Measurements from ENCODE around the gene USP13.

The USP13 gene

GRCh38 chr3:179701176-179701827 lies 48.5 kb downstream of the USP13 start:
- DNase-seq, result no peak

GRCh38 chr3:179702271-179702947 lies 49.6 kb downstream of the USP13 start:
- no peak for DNase-seq

GRCh38 chr3:179703816-179704215 lies 51.0 kb downstream of the USP13 start:
- DNase-seq, result no peak

GRCh38 chr3:179706233-179706632 lies 53.4 kb downstream of the USP13 start:
- no peak for DNase-seq

GRCh38 chr3:179710079-179710478 lies 57.2 kb downstream of the USP13 start:
- no peak for DNase-seq

GRCh38 chr3:179713643-179714090 lies 60.8 kb downstream of the USP13 start:
- DNase-seq, result no peak

GRCh38 chr3:179715582-179715981 lies 62.7 kb downstream of the USP13 start:
- no peak for DNase-seq

GRCh38 chr3:179716226-179716625 lies 63.4 kb downstream of the USP13 start:
- DNase-seq, result no peak

- no peak for DNase-seq
Observed at GRCh38 chr3:179716811-179717210, 64.0 kb downstream of the USP13 start.

GRCh38 chr3:179717219-179717618 lies 64.4 kb downstream of the USP13 start:
- DNase-seq, result no peak

GRCh38 chr3:179719048-179719734 lies 66.4 kb downstream of the USP13 start:
- no peak for DNase-seq

- no peak for DNase-seq
Observed at GRCh38 chr3:179720196-179720595, 67.4 kb downstream of the USP13 start.

GRCh38 chr3:179723617-179724016 lies 70.8 kb downstream of the USP13 start:
- no peak for DNase-seq

- DNase-seq, result no peak
Observed at GRCh38 chr3:179726075-179726699, 73.3 kb downstream of the USP13 start.

GRCh38 chr3:179729086-179729485 lies 76.2 kb downstream of the USP13 start:
- no peak for DNase-seq

- DNase-seq, result no peak
Observed at GRCh38 chr3:179729981-179730380, 77.1 kb downstream of the USP13 start.

GRCh38 chr3:179730506-179730905 lies 77.7 kb downstream of the USP13 start:
- DNase-seq, result no peak

GRCh38 chr3:179731544-179731943 lies 78.7 kb downstream of the USP13 start:
- DNase-seq, result no peak

GRCh38 chr3:179732661-179733348 lies 80.0 kb downstream of the USP13 start:
- no peak for DNase-seq

- no peak for DNase-seq
Observed at GRCh38 chr3:179733797-179734196, 81.0 kb downstream of the USP13 start.

GRCh38 chr3:179734497-179735281 lies 81.8 kb downstream of the USP13 start:
- no peak for DNase-seq

- no peak for DNase-seq
Observed at GRCh38 chr3:179735321-179735720, 82.5 kb downstream of the USP13 start.

All from COR-L47 (cell line).